Uterus (tissue), 2 donors: Measurements from ENCODE around the gene WDR11.

ENCODE experiments used
- POLR2A ChIP-seq, 2 donors: fragments of 450-650 bp; IDR thresholded peaks; one replicate each; pipeline ENCODE4 v1.6.1; 2016; ENCODE audit warnings: antibody characterized with exemption in 2 of 2, mild to moderate bottlenecking in 1 of 2, moderate library complexity in 1 of 2
- TF ChIP-seq, protein P1 (sequence below), 4 experiments: fragments of 200-600 bp in 2 of 4; fragments of 450-650 bp in 2 of 4; sonication (generic) in 2 of 4; IDR thresholded peaks; one replicate each; pipeline ENCODE4 v1.5.1; 2016 to 2019; ENCODE audit warnings: antibody characterized with exemption in 4 of 4, mild to moderate bottlenecking in 2 of 4, moderate library complexity in 1 of 4

GRCh38 chr10:120944586-120945125 is 93.5 kb downstream of the WDR11 start:
- TF ChIP-seq, protein P1, sequence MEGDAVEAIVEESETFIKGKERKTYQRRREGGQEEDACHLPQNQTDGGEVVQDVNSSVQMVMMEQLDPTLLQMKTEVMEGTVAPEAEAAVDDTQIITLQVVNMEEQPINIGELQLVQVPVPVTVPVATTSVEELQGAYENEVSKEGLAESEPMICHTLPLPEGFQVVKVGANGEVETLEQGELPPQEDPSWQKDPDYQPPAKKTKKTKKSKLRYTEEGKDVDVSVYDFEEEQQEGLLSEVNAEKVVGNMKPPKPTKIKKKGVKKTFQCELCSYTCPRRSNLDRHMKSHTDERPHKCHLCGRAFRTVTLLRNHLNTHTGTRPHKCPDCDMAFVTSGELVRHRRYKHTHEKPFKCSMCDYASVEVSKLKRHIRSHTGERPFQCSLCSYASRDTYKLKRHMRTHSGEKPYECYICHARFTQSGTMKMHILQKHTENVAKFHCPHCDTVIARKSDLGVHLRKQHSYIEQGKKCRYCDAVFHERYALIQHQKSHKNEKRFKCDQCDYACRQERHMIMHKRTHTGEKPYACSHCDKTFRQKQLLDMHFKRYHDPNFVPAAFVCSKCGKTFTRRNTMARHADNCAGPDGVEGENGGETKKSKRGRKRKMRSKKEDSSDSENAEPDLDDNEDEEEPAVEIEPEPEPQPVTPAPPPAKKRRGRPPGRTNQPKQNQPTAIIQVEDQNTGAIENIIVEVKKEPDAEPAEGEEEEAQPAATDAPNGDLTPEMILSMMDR (IDR thresholded peaks at IDR 0.05) = no peak
- no peak for TF ChIP-seq POLR2A (IDR thresholded peaks at IDR 0.05)
